Dedifferentiated amniotic fluid mesenchymal stem cell (primary cell): ENCODE results near the gene HMGN4.

ENCODE experiments used
- DNase-seq: peaks from one replicate; pipeline ENCODE4 v3.0.0-alpha.2; 2016; ENCODE audit errors: extremely low spot score

HMGN4 gene

GRCh38 chr6:26577720-26578072, 39.5 kb downstream of the HMGN4 start:
- DNase-seq: no peak

GRCh38 chr6:26578279-26578678, 40.1 kb downstream of the HMGN4 start:
- no peak for DNase-seq

GRCh38 chr6:26578741-26579140, 40.6 kb downstream of the HMGN4 start:
- no peak for DNase-seq

- no peak for DNase-seq
Measured at GRCh38 chr6:26581164-26581915, 43.2 kb downstream of the HMGN4 start.

- no peak for DNase-seq
Measured at GRCh38 chr6:26588965-26589364, 50.8 kb downstream of the HMGN4 start.

- no peak for DNase-seq
Measured at GRCh38 chr6:26592649-26593048, 54.5 kb downstream of the HMGN4 start.

- DNase-seq: no peak
Measured at GRCh38 chr6:26593278-26594130, 55.3 kb downstream of the HMGN4 start.

- DNase-seq: no peak
Measured at GRCh38 chr6:26594131-26594498, 55.9 kb downstream of the HMGN4 start.

- DNase-seq: peak; percentile 71
Measured at GRCh38 chr6:26594730-26595632, 56.8 kb downstream of the HMGN4 start.

GRCh38 chr6:26595669-26596269, 57.6 kb downstream of the HMGN4 start:
- peak; percentile 88 for DNase-seq
